GM12892 (cell line): ENCODE measurements around the gene PHOX2A.

Experiments
- POLR2A ChIP-seq: IDR thresholded peaks from 2 replicates; pipeline ENCODE4 v1.6.1; 2011; ENCODE audit warnings: low read depth, low read length, control low read depth
- POLR2AphosphoS5 ChIP-seq: IDR thresholded peaks from 2 replicates; pipeline ENCODE4 v1.6.1; 2011; ENCODE audit warnings: low read depth, low read length, control low read depth

DNA sequence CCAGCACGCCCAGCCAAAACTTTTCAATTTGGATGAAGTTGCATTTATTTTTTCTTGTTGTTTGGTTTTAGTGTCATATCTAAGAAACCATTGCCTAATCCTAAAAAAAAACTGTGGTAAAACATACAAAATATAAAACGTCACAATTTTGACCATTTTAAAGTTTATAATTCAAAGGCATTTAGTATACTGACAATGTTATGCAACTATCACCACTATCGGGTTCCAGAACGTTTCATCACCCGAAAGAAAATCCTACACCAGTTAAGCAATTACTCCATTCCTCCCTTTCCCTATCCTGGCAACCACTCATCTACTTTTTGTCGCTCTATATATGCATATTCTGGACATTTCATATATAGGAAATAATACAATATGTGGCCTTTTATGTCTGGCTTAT is 30.5 kb upstream of the PHOX2A start:
- TF ChIP-seq POLR2A, result no peak
- no peak for TF ChIP-seq POLR2AphosphoS5
